Tibial artery (tissue), 4 donors: ENCODE measurements around the gene MALRD1.
A peak's percentile ranks its signal among the peaks of the same experiment; 100 is the strongest.

Experiments
- DNase-seq, 2 donors: peaks; one replicate each; pipeline ENCODE4 v3.0.0-alpha.2; 2019
- H3K27ac ChIP-seq, 2 donors: fragments of 200-600 bp; sonication (generic) in 1 of 2; 1 replicate in 1 of 2; 2 replicates in 1 of 2; pipeline ENCODE4 v1.5.1; 2018 to 2019; ENCODE audit warnings: mild to moderate bottlenecking in 1 of 2
- H3K27me3 ChIP-seq, 2 donors: fragments of 200-600 bp; sonication (generic) in 1 of 2; one replicate each; pipeline versions ENCODE4 v1.5.1 to v1.6.0; 2016 to 2019
- H3K36me3 ChIP-seq, 3 donors: fragments of 200-600 bp; sonication (generic) in 2 of 3; one replicate each; pipeline ENCODE4 v1.5.1; 2016 to 2019; ENCODE audit warnings: mild to moderate bottlenecking in 2 of 3
- H3K4me1 ChIP-seq, 4 donors: fragments of 200-600 bp; sonication (generic) in 2 of 4; 1 replicate in 3 of 4; 2 replicates in 1 of 4; pipeline ENCODE4 v1.5.1; 2016 to 2019
- H3K4me3 ChIP-seq, 2 donors: fragments of 200-600 bp; sonication (generic) in 1 of 2; 1 replicate in 1 of 2; 2 replicates in 1 of 2; pipeline ENCODE4 v1.5.1; 2018 to 2019; ENCODE audit warnings: mild to moderate bottlenecking in 2 of 2
- H3K9me3 ChIP-seq, 3 donors: fragments of 200-600 bp; sonication (generic) in 1 of 3; one replicate each; pipeline ENCODE4 v1.5.1; 2016 to 2019
- intact Hi-C: fragments of 100-400 bp; cut with DNase I; formaldehyde crosslinking; loops from one replicate; pipeline ENCODE4 v1.15.0; 2023; ENCODE audit warnings: low total_unique reads
- TF ChIP-seq, protein P1 (sequence below), 2 experiments: fragments of 200-600 bp in 1 of 2; fragments of 450-650 bp in 1 of 2; IDR thresholded peaks; one replicate each; pipeline ENCODE4 v1.5.1; 2017 to 2019; ENCODE audit warnings: antibody characterized with exemption in 2 of 2, mild to moderate bottlenecking in 1 of 2, moderate library complexity in 1 of 2

Gene MALRD1

GRCh38 chr10:19628767-19629560 is 580.4 kb downstream of the MALRD1 start:
- H3K4me3 ChIP-seq = no peak overlapping the region
- no peaks in the 10 kb centered on the region for H3K9me3 ChIP-seq
- peak overlapping the region; percentile 43 to 73 for H3K27ac ChIP-seq
- no peaks in the 10 kb centered on the region for H3K36me3 ChIP-seq
- H3K27me3 ChIP-seq = no peaks in the 10 kb centered on the region
- DNase-seq = no peak
- intact Hi-C loops = loop anchor here (10.0 kb wide), 1 partner anchor 186 kb away; the partner anchor contains the start of gene PLXDC2
- H3K4me1 ChIP-seq = peaks cover 0 to 75% (median 8%) of the 10 kb centered on the region in 4 donors
- TF ChIP-seq, protein P1, sequence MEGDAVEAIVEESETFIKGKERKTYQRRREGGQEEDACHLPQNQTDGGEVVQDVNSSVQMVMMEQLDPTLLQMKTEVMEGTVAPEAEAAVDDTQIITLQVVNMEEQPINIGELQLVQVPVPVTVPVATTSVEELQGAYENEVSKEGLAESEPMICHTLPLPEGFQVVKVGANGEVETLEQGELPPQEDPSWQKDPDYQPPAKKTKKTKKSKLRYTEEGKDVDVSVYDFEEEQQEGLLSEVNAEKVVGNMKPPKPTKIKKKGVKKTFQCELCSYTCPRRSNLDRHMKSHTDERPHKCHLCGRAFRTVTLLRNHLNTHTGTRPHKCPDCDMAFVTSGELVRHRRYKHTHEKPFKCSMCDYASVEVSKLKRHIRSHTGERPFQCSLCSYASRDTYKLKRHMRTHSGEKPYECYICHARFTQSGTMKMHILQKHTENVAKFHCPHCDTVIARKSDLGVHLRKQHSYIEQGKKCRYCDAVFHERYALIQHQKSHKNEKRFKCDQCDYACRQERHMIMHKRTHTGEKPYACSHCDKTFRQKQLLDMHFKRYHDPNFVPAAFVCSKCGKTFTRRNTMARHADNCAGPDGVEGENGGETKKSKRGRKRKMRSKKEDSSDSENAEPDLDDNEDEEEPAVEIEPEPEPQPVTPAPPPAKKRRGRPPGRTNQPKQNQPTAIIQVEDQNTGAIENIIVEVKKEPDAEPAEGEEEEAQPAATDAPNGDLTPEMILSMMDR (IDR thresholded peaks at IDR 0.05) = no peak

GRCh38 chr10:19629567-19629966 is 581.0 kb downstream of the MALRD1 start:
- peak overlapping the region; percentile 43 to 73 for H3K27ac ChIP-seq
- TF ChIP-seq, protein P1 (IDR thresholded peaks at IDR 0.05) = peak in 1 of 2 experiments; percentile 27
- no peaks in the 10 kb centered on the region for H3K36me3 ChIP-seq
- H3K27me3 ChIP-seq = no peaks in the 10 kb centered on the region
- no peak overlapping the region for H3K4me3 ChIP-seq
- DNase-seq = peak; percentile 83 to 91
- no peaks in the 10 kb centered on the region for H3K9me3 ChIP-seq
- H3K4me1 ChIP-seq = peaks cover 0 to 80% (median 9%) of the 10 kb centered on the region in 4 donors
- intact Hi-C loops = loop anchor here (10.0 kb wide), 1 partner anchor 185 kb away; the partner anchor contains the start of gene PLXDC2

DNA sequence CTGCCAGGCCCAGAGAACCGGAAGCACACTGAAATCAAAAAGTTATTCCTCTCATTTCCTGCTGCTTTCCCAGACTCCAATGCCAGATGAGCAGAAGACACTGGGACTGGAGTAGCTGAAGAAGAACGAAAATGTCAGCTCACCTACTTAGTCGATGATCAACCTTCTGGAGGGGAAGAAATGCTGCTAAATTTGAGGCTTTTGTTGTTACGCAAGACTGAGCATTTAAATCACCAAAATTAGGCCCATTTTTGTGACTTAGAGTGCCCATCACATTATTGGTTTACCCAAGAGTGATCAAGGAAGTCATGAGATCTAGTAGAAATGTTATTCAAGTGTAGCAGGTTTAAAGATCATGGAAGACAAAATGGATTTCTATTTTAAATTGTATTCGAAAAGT is 585.6 kb downstream of the MALRD1 start:
- Histone ChIP-seq H3K9me3 (no peaks in the 10 kb centered on the region), H3K27me3 (no peaks in the 10 kb centered on the region), H3K4me1 (peaks cover 0 to 73% (median 19%) of the 10 kb centered on the region in 4 donors), H3K27ac (peak overlapping the region; percentile 25 to 51), H3K4me3 (no peak overlapping the region), H3K36me3 (no peaks in the 10 kb centered on the region)
- DNase-seq = no peak
- TF ChIP-seq, protein P1 (IDR thresholded peaks at IDR 0.05) = no peak
- intact Hi-C loops = no loop called here

- Histone ChIP-seq H3K36me3 (no peaks in the 10 kb centered on the region), H3K9me3 (no peaks in the 10 kb centered on the region), H3K27me3 (no peaks in the 10 kb centered on the region), H3K27ac (peak overlapping the region; percentile 71 to 81), H3K4me3 (peak overlapping the region; percentile 44 to 46), H3K4me1 (peaks cover 0 to 49% (median 13%) of the 10 kb centered on the region in 4 donors)
- peak in 1 of 2 donors; percentile 29 for DNase-seq
- TF ChIP-seq, protein P1 (IDR thresholded peaks at IDR 0.05) = no peak
- intact Hi-C loops = no loop called here
Observed at GRCh38 chr10:19638182-19638895, 589.7 kb downstream of the MALRD1 start.

DNA sequence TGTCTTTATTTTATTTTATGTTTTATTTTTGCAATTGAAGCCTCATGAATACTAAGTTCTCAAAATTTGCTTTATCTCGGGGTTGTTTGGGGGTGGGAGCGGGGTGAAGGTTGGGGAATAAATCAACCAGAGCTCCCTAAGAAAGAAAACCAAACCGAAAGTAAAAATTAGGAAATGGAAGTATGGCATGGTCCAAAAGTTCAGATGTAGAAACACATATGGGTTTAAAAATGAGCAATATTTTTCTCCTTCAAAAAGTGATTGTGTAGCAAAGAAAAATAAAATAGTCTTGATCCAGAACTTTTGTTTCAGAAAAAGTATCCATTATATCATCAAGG is 590.3 kb downstream of the MALRD1 start:
- TF ChIP-seq, protein P1 (IDR thresholded peaks at IDR 0.05) = no peak
- no peaks in the 10 kb centered on the region for H3K27me3 ChIP-seq
- intact Hi-C loops = no loop called here
- DNase-seq = no peak
- no peaks in the 10 kb centered on the region for H3K36me3 ChIP-seq
- H3K9me3 ChIP-seq = no peaks in the 10 kb centered on the region
- peak overlapping the region; percentile 44 to 46 for H3K4me3 ChIP-seq
- peaks cover 0 to 47% (median 13%) of the 10 kb centered on the region in 4 donors for H3K4me1 ChIP-seq
- peak overlapping the region; percentile 71 to 81 for H3K27ac ChIP-seq
